ENCODE measurements around the gene LRIG3. TPM values are rescaled to one million over a fixed set of nuclear protein-coding genes. Genes with fewer than 3 reads are reported as not detected.

The LRIG3 gene
- total and polyA plus RNA-seq, 4 experiments from 2014 or later: not detected

- ChIA-PET POLR2A (ENCODE audit: partially characterized antibody) (no interaction called here), CTCF (ENCODE audit: partially characterized antibody) (no interaction called here)
- Histone ChIP-seq H3K4me1 (ENCODE audit: insufficient read depth, low read length) (no peaks in the 10 kb centered on the region), H3K4me3 (ENCODE audit: low read length in 2 of 2) (no peak overlapping the region), H3K27ac (ENCODE audit: low read depth, low read length) (no peak overlapping the region), H3K9me3 (ENCODE audit: control insufficient read depth in 1 of 2, low read length in 2 of 2) (no peaks in the 10 kb centered on the region), H3K36me3 (ENCODE audit: insufficient read depth, low read length) (no peaks in the 10 kb centered on the region), H3K27me3 (ENCODE audit: insufficient read depth, low read length) (no peaks in the 10 kb centered on the region)
- intact Hi-C loops (cut with micrococcal nuclease): no loop called here
- no peaks in the 10 kb centered on the region for H3K4me1 Mint-ChIP-seq
- H3K4me3 Mint-ChIP-seq: no peak overlapping the region
- H3K27me3 Mint-ChIP-seq: no peaks in the 10 kb centered on the region
- no peaks in the 10 kb centered on the region for H3K36me3 Mint-ChIP-seq
- peak in 1 of 5 donors; percentile 39 for DNase-seq
- H3K27ac Mint-ChIP-seq: no peak overlapping the region
- H3K9me3 Mint-ChIP-seq: peaks cover 0 to 21% (median 11%) of the 10 kb centered on the region in 8 donors
Measured at GRCh38 chr12:58841058-58841798, 79.1 kb downstream of the LRIG3 start.

- no peaks in the 10 kb centered on the region for H3K36me3 Mint-ChIP-seq
- no peak overlapping the region for H3K4me3 ChIP-seq (ENCODE audit: low read length in 2 of 2)
- POLR2A ChIA-PET (ENCODE audit: partially characterized antibody): no interaction called here
- CTCF ChIA-PET (ENCODE audit: partially characterized antibody): no interaction called here
- no peaks in the 10 kb centered on the region for H3K27me3 ChIP-seq (ENCODE audit: insufficient read depth, low read length)
- H3K36me3 ChIP-seq (ENCODE audit: insufficient read depth, low read length): no peaks in the 10 kb centered on the region
- no peaks in the 10 kb centered on the region for H3K4me1 Mint-ChIP-seq
- H3K27ac ChIP-seq (ENCODE audit: low read depth, low read length): no peak overlapping the region
- H3K27ac Mint-ChIP-seq: no peak overlapping the region
- no peak for DNase-seq
- peaks cover 0 to 17% (median 7%) of the 10 kb centered on the region in 8 donors for H3K9me3 Mint-ChIP-seq
- no peak overlapping the region for H3K4me3 Mint-ChIP-seq
- intact Hi-C loops (cut with micrococcal nuclease): no loop called here
- H3K9me3 ChIP-seq (ENCODE audit: control insufficient read depth in 1 of 2, low read length in 2 of 2): no peaks in the 10 kb centered on the region
- no peaks in the 10 kb centered on the region for H3K4me1 ChIP-seq (ENCODE audit: insufficient read depth, low read length)
- no peaks in the 10 kb centered on the region for H3K27me3 Mint-ChIP-seq
Measured at GRCh38 chr12:58833853-58834252, 86.5 kb downstream of the LRIG3 start.

GRCh38 chr12:58832920-58833319 is 87.4 kb downstream of the LRIG3 start:
- intact Hi-C loops (cut with micrococcal nuclease): no loop called here
- CTCF ChIA-PET (ENCODE audit: partially characterized antibody): no interaction called here
- H3K9me3 ChIP-seq (ENCODE audit: control insufficient read depth in 1 of 2, low read length in 2 of 2): no peaks in the 10 kb centered on the region

More at GRCh38 chr12:58832920-58833319, 87.4 kb downstream of the LRIG3 start:
- no peak overlapping the region for H3K4me3 ChIP-seq (ENCODE audit: low read length in 2 of 2)
- Mint-ChIP-seq H3K36me3 (no peaks in the 10 kb centered on the region), H3K27ac (no peak overlapping the region), H3K4me1 (no peaks in the 10 kb centered on the region), H3K4me3 (no peak overlapping the region), H3K9me3 (peaks cover 0 to 11% (median 7%) of the 10 kb centered on the region in 8 donors), H3K27me3 (no peaks in the 10 kb centered on the region)
- POLR2A ChIA-PET (ENCODE audit: partially characterized antibody): no interaction called here
- no peaks in the 10 kb centered on the region for H3K27me3 ChIP-seq (ENCODE audit: insufficient read depth, low read length)
- no peak for DNase-seq
- no peaks in the 10 kb centered on the region for H3K4me1 ChIP-seq (ENCODE audit: insufficient read depth, low read length)
- no peaks in the 10 kb centered on the region for H3K36me3 ChIP-seq (ENCODE audit: insufficient read depth, low read length)
- no peak overlapping the region for H3K27ac ChIP-seq (ENCODE audit: low read depth, low read length)

Measured in CD4-positive, alpha-beta memory T cell (primary cell).